ENCODE results near the gene REL.
"Not testable (repeated sequence)": the region's sequence is repeated elsewhere in the genome, so short reads cannot be mapped to it uniquely, and the experiment has no call there.

The REL gene

DNA sequence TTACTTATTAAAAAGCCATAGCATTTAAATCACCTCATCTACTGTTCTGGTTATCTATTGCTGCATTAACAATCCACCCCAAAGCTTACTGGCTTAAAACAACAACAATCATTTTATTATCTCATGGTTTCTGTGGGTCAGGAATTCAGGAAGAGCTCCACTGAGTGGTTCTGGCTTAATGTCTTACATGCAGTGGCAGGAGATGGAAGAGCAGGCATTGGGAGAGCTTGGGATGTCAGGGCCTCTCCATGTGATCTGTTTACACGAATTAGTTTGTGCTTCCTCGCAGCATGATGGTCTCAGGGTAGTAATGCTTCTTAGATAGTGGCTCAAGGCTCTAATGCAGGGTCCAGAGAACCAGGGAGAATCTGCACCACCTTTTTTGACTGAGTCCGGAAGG lies 14.4 kb upstream of the REL start:
- no peak for DNase-seq (ENCODE audit: low read depth in 2 of 3, low spot score in 2 of 3)

DNA sequence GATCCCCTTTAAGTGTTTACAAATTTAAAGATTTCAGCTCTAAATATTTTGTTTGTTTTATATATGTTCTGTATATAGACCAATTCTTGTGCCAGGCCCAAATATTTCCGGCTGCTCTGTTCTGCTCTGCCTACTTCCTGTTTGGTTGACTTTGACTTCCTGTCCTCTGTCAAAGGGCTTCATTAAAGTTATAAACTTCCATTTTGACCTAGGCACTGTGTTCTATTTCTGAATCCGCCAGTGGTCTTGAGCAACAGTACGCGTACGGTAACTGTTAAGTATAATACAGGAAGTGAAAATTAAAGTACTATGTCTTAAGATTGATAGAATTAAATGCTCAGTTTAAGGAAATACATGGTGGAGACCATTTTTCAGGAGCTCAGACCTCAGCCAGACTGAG lies 13.5 kb upstream of the REL start:
- no peak for DNase-seq (ENCODE audit: low read depth in 2 of 3, low spot score in 2 of 3)

DNA sequence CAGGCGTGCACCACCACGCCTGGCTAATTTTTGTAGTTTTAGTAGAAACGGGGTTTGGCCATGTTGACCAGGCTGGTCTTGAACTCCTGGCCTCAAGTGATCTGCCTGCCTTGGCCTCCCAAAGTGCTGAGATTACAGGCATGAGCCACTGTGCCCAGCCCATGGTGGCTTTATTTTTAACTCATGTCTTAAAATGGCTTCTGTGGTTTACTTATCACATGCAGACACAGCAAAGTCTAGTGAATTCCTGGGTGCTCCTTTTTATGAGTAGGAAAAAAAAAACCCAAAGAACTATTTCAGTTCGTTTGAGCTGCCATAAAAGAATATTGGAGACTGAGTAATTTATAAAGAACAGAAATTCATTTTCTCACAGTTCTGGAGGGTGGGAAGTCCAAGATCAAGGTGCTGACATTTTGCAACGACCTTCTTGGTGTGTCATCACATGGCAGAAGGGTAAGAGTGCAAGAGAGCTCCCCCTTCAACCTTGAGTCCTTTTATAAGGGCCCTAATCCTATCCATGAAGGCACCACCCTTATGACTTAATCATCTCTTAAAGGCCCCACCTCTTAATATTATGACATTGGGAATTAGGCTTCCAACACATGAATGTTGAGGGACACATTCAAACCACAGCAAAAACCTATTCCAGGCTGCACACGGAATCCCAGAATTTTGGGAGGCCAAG lies 12.6 kb upstream of the REL start:
- DNase-seq (ENCODE audit: low read depth in 2 of 3, low spot score in 2 of 3), result no peak

DNA sequence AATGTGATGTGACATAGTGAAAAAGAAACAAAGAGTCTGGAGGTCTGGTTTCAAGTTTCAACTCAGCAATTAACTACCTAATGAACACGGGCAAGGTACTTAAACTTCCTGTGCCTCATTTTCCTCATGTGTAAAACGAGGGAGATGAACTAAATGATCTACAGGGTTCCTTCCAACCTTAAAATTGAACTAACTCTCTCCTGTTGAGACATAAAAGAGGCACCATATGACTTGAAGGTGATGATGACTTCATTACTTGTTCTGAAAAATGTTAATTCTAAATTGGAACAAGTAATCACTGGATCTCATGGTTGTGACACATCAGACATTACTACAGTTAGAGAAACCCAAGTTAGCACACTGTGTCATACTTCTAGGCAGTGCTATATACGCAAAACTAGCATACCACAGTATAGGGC lies 8.9 kb upstream of the REL start:
- no peak for DNase-seq (ENCODE audit: low read depth in 2 of 3, low spot score in 2 of 3)

DNA sequence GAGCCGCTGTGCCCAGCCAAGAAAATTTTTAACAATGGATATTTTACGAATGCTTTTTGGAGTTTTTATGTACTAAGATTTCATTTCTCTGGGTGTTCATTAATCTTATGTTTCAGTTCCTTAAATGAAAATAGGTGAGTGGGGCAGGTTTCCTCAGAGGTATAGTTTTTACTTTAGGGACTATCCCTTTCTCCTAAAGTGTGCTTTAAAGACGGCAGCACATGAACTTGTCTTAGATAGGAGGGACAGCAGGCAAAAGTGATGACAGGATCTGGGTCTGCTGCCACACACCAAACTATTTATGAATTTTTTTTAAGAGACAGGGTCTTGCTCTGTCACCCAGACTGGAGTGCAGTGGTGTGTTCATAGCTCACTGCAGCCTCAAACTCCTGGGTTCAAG lies 8.0 kb upstream of the REL start:
- DNase-seq (ENCODE audit: low read depth in 2 of 3, low spot score in 2 of 3), result no peak

DNA sequence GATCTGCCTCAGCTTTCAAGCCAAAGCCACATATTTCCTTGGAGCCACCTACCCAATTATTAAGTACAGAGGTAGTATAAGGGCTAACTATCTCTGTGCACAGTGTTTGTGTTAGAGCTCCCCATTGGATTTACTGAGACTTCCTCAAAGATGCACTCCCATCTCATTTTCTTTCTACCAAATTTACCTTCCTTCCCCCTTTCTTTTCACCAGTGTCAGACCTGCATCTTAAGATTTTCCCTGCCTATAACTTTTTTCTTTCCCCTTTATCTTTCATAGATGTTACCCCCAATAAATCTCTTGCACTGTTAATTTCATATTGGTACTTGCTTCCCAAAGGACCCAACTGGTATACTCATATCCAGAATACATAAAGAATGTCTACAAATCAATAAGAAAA lies 5.9 kb upstream of the REL start:
- DNase-seq (ENCODE audit: low read depth in 2 of 3, low spot score in 2 of 3), result no peak

DNA sequence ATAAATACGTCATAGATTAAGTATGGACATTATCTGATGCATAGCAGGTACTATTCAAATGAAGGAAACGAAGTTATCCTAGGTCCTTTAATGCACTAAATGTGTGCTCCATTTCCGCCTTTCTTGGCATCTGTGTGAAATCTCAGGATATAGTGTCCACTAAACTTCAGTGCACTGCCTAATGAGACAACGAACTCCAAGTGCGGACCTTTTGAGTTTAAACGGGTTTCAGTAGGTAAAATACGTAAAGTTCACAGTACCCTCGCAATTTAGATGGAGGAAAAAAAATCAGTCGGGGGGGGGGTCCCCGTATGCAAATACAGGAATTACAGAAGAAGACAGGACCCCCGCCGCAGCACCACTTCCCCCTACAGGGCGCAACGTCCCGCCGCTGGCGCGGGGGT lies 729 bp upstream of the REL start:
- DNase-seq (ENCODE audit: low read depth in 2 of 3, low spot score in 2 of 3), result no peak

DNA sequence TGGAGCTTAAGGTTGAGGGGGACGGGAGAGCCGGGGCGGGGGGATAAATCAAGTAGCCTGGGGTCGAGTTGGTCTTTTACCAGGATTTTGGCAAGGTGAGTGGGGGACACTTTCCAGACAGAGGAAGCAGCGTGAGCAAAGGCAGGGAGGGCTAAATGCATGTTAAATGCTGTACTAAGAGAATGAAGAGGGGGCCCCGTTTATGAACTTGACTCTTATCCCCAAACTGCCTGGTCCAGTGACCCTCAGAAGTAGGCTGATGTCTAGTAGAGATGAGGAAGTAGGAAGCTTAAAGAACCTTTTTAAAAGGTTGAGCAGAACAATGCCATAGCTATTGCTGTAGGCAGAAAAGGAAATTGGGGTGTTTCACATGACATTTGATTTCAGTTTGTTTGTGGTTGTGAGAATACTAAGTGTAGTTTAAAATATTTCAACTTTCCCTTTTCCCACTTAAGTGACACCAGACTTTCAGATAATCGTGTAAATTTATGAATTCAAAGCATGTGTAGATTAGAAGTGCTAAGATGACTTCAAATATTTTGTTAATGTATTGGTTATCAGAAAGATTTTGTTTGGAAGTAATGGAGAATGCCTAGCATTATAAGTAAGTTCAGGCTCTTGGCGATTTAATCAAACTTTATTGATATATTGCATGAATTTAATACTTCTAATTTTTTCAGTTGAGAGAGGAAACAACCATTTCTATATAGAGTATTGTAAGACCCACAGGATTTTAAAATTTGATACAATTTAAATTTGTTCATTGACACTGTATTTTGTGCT lies 1.8 kb downstream of the REL start:
- no peak for DNase-seq (ENCODE audit: low read depth in 2 of 3, low spot score in 2 of 3)

DNA sequence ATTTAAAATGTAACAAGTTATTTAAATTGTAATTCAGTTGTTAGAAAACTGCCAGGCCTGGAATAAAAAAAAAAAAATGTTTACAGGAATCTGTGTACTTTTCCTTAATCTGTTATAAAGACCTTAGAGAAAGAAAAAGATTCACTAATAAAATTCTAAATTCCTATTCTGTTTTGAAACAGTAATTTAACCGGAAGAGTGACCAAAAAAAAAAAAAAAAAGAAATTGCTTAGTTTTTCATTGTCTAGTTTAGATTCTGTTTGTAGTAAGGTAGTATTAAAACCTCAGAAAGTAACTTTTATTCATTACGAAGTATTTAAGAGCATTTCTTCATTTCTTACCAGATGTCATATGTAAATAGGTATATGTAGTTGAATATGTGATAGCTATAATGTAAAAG lies 2.5 kb downstream of the REL start:
- no peak for DNase-seq (ENCODE audit: low read depth in 2 of 3, low spot score in 2 of 3)

DNA sequence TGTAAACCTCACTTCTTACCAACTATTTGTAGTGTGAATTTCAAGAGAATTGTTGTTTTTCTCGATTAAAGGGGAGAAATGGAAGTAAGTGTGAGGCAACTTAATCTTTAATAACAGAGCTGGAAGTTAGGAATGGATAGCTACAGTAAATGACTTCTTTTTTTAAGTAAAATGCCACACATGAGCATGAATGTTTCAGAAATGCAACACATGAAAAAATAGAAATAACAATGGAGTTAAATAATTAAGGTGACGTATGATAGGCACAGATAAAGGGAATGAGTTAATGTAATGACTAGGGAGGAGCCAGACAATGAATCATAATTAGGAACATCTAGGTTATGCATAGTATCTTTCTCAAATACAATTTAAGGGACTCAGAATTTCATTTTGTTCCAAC lies 3.4 kb downstream of the REL start:
- DNase-seq (ENCODE audit: low read depth in 2 of 3, low spot score in 2 of 3), result no peak

DNA sequence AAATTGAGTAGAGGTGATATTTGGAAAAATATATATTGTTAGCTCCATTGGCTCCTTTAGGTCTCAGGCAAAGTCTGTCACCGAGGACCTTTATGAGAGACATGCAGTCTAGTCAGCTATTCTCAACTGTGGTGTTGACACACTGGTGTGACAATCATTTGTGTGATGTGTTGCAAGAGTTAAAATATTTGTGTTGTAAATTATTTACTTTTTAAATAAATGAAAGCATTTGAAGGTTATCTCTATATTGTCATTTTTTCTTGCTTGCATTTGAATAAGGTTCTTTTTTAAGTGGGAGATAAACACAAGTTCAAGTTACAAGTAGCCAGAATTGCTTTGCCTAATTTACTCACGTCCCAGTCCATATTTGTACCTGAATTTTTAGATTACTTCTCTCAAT lies 4.3 kb downstream of the REL start:
- no peak for DNase-seq (ENCODE audit: low read depth in 2 of 3, low spot score in 2 of 3)

DNA sequence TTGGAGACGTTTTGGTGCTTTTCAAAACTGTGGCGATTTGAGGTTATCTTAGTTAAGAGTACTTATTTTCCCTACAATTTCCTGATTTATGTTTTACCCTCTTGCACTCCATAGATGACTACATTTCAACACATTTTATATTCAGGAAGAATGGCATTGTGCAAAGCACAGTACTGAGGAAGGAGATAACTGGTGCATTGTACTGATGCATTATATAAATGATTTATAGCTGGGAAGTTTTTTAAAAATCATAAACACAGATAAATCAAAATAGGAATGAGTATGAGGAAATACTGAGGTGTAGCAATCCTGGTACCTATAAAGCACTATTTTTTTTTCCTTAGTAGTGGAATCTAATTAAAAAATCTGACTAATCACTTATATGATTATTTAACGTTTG lies 5.6 kb downstream of the REL start:
- DNase-seq (ENCODE audit: low read depth in 2 of 3, low spot score in 2 of 3), result no peak

DNA sequence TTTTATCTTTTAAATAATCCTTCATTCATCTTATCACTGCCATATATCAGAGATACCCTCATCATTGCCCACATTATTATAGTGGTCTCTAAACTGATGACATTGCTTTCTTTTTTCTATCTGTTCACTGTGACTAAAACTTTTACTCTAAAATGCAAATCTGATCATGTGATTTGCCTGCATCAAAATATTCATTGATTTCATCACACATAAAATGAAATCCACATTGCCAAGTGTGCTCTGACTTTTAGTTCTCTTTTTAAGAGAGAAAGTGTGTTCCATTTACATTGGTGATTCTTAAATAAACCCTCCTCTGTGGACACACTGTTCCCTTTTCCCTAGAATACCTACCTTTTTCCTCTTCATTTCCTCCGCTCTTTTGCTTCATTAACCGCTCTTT lies 7.5 kb downstream of the REL start:
- DNase-seq (ENCODE audit: low read depth in 2 of 3, low spot score in 2 of 3), result no peak

DNA sequence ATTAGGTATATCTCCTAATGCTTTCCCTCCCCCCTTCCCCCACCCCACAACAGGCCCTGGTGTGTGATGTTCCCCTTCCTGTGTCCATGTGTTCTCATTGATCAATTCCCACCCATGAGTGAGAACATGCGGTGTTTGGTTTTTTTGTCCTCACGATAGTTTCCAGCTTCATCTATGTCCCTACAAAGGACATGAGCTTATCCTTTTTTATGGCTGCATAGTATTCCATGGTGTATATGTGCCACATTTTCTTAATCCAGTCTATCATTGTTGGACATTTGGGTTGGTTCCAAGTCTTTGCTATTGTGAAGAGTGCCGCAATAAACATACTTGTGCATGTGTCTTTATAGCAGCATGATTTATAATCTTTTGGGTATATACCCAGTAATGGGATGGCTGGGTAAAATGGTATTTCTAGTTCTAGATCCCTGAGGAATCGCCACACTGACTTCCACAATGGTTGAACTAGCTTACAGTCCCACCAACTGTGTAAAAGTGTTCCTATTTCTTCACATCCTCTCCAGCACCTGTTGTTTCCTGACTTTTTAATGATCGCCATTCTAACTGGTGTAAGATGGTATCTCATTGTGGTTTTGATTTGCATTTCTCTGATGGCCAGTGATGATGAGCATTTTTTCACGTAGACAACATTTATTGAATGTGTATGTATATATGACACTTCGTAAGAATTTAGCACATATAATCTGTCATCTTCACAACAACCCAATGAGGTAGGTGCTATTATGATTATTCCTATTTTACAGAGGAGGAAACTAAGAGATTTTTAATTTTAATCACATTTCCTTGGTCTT lies 8.4 kb downstream of the REL start:
- DNase-seq (ENCODE audit: low read depth in 2 of 3, low spot score in 2 of 3), result not testable (repeated sequence)

DNA sequence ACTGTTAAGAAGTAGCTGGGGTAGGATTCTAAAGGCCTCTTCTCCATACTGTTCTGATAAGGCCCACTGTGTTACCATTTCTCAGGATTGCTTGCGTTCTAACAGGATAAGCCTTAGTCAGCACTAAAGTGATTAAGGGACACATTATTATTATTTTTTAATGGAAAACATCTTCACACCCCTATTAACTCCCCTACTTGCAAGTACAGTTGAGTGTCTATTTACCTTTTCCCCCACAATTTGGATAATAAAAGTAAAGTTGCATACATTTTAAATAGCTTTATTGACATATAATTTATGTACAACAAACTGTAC lies 9.0 kb downstream of the REL start:
- no peak for DNase-seq (ENCODE audit: low read depth in 2 of 3, low spot score in 2 of 3)

DNA sequence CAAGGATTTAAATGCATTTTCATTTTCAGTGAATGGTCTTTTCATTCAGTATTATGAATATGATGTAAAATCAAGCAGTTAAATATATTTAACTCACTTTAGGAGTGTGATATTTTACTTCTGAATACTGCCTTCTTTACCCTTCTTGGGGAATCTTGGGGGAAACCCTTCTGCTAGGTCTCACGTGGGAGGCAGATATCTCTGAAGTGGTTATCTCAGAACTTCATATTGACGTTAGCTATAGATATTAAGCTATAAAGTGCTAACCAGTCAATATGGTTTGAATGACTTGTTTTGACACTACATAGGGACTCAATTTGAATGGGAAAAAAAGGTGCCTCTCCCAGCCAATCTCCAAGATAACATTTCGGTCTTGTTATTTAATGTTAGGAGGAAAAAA lies 9.8 kb downstream of the REL start:
- DNase-seq (ENCODE audit: low read depth in 2 of 3, low spot score in 2 of 3), result no peak

DNA sequence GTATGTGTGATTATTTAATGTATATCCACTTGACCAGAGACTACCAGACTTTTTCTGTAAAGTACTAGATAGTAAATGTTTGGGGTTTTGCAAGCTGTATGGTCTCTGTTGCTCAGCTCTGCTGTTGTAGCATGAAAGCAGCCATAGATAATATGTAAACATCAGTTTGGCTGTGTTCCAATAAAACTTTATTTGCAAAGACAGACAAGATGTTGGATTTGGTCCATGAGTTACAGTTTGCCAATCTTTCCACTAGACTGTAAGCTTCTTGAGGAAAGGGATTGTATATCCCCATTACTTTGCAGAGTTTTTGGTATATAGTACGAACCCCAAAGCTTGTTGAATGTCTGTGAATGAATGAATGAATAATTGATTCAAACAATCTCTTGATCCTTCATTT lies 17.2 kb downstream of the REL start:
- DNase-seq (ENCODE audit: low read depth in 2 of 3, low spot score in 2 of 3), result no peak

DNA sequence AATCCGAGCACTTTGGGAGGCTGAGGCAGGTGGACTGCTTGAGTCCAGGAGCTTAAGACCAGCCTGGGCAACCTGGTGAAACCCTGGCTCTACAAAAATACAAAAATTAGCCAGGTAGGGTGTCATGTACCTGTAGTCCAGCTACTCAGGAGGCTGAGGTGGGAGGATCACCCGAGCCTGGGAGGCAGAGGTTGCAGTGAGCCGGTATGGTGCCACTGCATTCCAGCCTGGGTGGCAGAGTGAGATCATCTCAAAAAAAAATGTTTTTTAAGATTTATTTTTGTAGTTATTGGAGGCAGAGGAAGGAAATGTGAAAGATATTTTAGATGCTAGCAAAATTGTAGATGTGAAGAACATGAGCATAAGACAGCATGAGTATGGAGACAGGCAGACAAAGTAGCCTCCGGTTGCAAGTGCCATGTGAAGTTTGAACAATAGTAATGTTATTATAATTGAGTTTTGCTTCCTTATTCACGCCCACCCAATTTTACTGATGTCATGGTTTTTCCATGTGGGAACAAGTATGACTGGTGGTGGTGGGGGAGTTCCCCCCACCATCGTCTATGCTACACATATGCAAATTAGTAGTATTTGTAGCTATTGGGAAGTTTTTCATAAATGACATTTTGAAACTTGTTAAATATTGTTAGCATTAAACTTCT lies 18.0 kb downstream of the REL start:
- peak in 1 of 3 experiments; percentile 22 for DNase-seq (ENCODE audit: low read depth in 2 of 3, low spot score in 2 of 3)

DNA sequence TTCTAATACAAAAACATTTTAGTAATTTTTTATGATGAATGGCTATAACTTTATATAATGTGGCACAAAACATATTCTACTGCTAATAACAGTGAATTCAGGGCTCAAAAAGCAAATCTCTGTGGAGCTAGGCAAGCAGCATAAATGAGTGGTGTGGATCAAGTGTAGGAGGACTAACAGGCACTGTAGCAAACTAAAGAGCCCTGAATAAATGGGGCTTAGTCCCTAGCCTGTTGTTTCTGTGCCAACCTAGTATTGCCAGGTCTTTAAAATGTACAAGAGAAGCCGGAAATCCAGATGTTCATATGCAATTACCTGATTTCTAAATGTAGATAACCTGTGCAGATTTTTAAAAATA lies 18.5 kb downstream of the REL start:
- DNase-seq (ENCODE audit: low read depth in 2 of 3, low spot score in 2 of 3), result no peak

DNA sequence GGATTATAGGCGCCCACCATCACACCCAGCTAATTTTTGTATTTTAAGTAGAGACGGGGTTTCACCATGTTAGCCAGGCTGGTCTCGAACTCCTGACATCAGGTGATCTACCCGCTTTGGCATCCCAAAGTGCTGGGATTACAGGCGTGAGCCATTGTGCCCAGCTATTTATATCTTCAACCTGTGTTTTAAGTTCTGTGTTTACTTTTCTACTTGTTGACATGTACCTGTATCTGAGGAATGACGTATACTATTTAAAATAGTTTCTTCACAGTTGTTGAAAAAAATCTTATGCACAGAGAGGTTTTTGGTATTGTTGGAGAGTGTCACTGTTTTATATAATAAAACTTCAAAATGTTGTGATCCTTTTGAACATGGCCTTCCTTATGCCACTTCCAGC lies 19.9 kb downstream of the REL start:
- DNase-seq (ENCODE audit: low read depth in 2 of 3, low spot score in 2 of 3), result not testable (repeated sequence)

DNA sequence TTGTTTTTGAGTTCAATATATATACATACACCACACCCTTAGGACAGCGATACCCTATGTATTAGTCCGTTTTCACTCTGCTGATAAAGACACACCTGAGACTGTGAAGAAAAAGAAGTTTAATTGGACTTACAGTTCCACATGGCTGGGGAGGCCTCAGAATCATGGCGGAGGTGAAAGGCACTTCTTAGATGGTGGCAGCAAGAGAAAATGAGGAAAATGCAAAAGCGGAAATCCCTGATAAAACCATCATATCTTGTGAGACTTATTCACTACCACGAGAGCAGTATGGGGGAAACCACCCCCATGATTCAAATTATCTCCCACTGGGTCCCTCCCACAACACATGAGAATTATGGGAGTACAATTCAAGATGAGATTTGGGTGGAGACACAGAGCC lies 24.5 kb downstream of the REL start:
- not testable (repeated sequence) for DNase-seq (ENCODE audit: low read depth in 2 of 3, low spot score in 2 of 3)

DNA sequence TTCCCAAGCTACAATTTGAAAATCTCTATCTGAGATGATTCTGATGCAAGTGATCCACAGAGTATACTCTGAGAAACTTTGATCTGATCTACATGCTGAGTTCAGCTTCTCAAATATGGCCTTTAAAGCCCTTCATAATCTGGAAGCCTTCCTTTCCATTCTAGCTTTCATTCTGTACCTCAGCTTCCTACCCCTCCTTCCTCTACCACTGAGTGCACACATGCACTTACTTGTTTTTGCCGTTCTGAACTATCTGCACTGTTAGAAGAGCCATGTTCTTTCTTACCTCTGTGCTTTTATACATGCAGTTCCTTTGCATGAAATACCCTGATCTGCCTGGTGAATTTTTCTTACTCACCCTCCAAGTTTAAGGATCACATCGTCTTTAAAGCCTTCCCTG lies 25.0 kb downstream of the REL start:
- no peak for DNase-seq (ENCODE audit: low read depth in 2 of 3, low spot score in 2 of 3)

Measured in activated CD8-positive, alpha-beta memory T cell treated with anti-CD3 and anti-CD28 coated beads for 48 hours (primary cell).